ENCODE data around the gene POLRMT.
"Not testable (repeated sequence)": the region's sequence is repeated elsewhere in the genome, so short reads cannot be mapped to it uniquely, and the experiment has no call there.

POLRMT gene

GRCh38 chr19:646779-647565 lies 13.6 kb upstream of the POLRMT start:
- DNase-seq = no peak

GRCh38 chr19:645912-646778 lies 12.8 kb upstream of the POLRMT start:
- DNase-seq = no peak

DNA sequence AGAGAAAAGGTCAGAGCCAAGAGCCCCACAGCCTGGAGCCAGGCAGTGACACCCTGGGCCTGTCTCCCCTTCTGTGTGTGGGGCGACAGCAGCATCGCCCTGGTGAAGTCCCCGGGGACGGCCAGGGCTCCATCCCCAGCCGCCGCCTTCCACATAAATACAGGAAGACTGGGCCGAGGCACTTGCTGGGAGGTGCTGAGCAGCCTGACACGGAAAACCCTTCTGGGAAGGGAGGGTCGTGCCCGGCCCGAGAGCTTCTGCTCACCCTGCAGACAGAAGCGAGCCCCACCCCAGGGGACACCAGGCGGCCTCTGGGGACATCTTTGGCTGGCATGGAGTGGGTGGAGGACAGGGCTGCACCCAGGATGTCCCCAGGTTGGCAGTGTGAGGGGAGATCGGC lies 11.5 kb upstream of the POLRMT start:
- DNase-seq = no peak

GRCh38 chr19:644363-644762 lies 11.0 kb upstream of the POLRMT start:
- DNase-seq = no peak

DNA sequence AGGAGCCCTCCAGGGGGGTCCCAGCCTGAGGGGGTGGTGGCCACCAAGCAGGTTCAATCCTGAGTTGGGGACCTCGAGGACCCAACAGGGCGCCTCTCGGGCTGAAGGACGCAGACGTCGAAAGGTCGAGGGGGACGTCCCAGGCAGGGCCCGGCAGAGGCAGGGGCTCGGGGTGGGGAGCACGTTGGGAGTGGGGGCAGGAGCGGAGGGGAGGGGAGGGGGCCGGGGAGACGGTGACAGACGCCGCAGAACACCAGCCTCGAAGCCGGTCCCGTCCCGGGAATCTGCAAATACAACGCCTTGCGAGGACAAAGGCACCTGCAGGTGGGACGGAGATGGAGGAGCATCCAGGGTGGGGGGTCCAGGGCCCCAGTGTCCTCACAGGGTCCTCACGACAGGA lies 10.4 kb upstream of the POLRMT start:
- DNase-seq = no peak

DNA sequence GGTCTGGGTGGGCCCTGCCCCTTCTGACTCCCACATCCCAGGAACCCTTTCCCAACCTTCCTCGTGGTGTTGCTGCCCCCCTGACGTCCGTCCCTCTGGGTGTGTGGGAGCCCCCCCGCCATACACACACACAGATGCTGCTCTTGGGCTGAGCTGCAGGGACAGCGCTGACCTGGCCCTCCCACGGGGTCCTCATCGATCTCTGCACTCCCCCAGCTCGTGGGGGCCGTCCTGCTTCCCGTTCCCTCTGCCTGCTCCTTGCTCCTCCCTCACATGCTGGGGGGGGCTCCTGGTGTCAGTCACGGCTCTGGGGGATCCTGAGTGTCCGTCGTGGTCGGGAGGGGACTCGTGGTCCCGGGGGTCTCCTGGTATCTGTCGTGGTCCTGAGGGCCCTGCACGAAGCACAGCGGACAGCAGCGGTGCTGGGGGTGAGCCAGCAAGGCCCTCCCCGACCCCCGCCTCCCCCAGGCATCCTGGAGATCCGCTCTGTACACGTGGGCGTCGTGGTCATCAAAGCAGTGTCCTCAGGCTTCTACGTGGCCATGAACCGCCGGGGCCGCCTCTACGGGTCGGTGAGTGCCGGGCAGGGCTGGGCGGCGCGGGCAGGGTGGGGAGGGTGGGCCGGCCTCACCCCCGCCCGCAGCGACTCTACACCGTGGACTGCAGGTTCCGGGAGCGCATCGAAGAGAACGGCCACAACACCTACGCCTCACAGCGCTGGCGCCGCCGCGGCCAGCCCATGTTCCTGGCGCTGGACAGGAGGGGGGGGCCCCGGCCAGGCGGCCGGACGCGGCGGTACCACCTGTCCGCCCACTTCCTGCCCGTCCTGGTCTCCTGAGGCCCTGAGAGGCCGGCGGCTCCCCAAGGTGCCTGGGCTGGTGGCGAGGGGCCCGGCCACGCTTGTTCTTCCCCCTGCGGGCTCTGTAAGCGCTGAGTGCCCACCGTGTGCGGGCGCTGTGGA lies 9.7 kb upstream of the POLRMT start:
- no peak for DNase-seq

DNA sequence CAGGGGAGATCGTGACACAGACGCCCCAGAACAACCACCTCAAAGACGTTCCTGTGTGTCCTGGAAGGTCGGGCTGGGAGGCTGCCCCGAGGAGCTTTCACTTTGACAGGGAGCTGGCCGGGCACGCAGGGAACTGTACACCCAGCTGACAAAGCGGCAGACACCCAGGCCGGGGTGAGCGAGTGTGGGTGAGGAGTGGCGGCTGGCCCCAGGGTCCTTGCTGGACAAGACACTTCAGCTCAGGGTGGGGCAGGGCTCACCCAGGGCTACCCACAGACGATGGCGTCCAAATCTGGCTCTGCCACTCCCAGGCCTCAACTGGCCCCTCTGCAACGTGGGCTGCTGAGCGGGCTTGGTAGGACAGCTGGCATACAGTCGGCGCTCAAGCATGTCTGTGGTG lies 8.4 kb upstream of the POLRMT start:
- DNase-seq = no peak

DNA sequence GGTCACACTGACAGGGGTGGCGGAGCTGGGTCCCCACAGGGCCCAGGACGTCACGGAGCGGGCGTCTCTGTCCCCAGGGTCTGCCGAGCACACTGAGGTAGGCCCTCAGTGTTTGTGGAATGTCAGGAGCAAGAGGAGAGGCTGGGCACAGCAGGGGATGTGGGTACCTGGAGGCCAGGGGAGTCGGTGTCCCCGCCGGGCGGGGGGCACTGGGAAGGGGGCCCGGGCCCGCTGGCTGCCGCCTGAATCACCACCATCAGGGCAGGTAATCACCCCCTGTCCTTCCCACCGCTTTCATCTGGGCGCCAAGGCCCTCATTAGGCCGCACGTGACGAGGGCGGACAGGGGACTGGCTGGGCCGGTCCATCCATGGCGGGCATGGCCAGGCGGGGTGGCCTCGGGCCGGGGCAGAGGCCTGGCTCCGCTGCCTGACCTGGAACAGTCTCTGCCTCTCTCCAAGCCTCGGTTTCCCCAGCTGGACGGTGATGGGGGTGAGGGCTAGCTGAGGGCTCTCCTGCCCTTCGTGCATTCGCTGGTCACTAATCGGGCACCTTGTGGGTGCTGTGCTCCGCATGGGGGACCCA lies 7.4 kb upstream of the POLRMT start:
- no peak for DNase-seq

GRCh38 chr19:640161-640558 lies 6.8 kb upstream of the POLRMT start:
- no peak for DNase-seq

GRCh38 chr19:639253-640160 lies 6.2 kb upstream of the POLRMT start, which contains the start of gene FGF22:
Gene FGF22, plus strand, starts transcription at chr19:639879. Its CDS starts 47 bp downstream, at chr19:639926.
- peak; percentile 99 for DNase-seq

GRCh38 chr19:638906-639252 lies 5.5 kb upstream of the POLRMT start:
- DNase-seq = no peak

DNA sequence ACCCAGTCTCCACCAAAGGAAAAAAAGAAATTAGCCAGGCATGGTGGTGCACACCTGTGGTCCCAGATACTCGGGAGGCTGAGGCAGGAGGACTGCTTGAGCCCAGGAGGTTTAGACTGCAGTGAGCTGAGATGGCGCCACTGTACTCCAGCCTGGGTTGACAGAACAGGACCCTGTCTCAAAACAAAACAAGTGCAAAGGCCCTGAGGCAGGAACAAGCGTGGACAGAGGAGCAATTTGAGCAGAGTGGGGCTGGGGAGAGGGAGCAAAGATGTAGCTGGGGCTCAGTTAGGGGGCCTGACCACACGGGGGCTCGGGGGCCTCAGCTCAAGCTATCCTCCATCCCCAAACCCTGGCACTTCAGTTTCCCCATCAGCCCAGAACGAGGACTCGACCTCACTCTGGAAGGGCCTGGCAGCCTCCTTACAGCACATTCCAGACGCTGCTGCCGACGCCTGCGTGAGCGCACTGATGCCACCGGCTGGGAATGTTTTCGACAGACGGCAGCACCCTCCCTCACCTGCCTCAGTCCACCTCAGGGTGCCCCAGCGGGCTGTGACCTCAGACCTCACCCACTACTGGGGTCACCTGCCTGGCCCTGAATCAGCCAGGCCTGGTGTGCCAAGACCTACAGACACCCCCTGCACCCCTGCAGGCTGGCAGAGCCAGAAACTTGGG lies 1.8 kb upstream of the POLRMT start:
- DNase-seq = no peak

- DNase-seq = no peak
Observed at GRCh38 chr19:633786-634639, 676 bp upstream of the POLRMT start.

DNA sequence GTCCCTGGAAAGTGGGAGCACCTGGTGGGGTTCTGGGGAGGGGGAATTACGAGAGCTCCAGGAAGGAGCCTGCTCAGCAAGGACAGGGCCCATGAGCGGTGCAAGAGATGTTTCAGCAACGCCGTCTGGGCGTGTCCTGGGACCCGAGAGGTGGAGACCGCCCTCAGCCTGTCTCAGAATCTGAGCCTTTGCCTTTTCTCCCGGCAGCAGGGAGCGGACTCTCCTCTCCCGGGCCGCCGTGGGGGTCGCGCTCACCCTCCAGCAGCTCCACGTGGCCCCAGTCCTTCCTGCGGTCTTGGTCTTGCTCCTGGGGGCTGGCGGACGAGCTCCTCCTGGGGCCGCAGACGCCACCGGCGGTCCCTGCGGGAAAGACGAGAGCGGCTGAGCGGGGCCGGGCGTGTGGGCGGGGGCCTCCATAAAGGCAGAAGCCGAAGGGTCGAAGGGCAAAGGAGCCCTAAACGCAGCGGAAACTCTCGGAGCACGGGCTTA lies 714 bp downstream of the POLRMT start:
- peak; percentile 21 for DNase-seq

- DNase-seq = no peak
Observed at GRCh38 chr19:629961-630714, 3.2 kb downstream of the POLRMT start.

DNA sequence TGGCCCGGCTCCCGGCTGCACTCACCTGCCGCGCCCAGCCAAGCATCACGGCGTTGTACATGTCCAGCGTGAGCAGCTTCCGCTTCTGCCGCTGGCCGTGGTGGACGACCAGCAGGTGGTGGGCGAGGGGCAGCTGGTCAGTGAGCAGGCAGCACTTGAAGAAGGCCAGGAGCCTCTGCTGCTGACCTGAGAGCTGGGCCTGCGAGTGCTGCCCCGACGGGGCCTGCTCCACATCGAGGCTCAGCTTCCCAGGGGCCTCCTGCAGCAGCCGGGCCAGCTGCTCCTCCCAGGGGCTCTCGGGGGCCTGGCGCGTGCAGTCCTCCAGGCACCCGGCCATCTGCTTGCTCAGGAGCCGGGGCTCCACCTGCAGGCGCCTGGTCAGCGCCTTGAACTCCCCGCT lies 3.8 kb downstream of the POLRMT start:
- not testable (repeated sequence) for DNase-seq

- DNase-seq = peak; percentile 33
Observed at GRCh38 chr19:628168-628567, 5.2 kb downstream of the POLRMT start.

- not testable (repeated sequence) for DNase-seq
Observed at GRCh38 chr19:626566-626965, 6.8 kb downstream of the POLRMT start.

DNA sequence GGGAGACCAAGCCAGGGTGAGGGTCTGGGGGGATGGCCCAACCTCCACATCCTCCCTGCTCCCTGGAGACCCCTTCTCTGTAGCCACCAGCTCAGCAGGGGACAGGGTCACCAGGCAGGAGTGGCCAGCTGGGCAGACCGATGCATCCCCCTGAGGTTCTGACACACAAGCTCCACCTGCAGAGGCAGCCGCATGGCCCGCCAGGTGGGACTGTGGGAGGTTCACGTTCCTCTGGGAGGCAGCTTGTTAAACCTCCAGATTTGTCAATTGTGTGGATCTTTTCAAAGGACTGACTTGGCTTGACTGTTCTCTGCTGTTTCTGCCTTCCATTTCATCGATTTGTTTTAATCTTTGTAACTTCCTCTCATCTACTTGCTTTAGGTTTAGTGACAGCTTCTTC lies 8.1 kb downstream of the POLRMT start:
- DNase-seq = no peak
